HG02840 (cell line): ENCODE data around the gene ABCG4.
"Not testable (repeated sequence)": the region's sequence is repeated elsewhere in the genome, so short reads cannot be mapped to it uniquely, and the experiment has no call there.

Experiments used
- ATAC-seq: cut with Tn5 transposase; IDR thresholded peaks from one replicate; pipeline ENCODE4 v1.9.1; 2021; ENCODE audit warnings: mild to moderate bottlenecking, moderate library complexity, moderate number of reproducible peaks; ENCODE audit not compliant: unreplicated experiment, low FRiP score

The ABCG4 gene

DNA sequence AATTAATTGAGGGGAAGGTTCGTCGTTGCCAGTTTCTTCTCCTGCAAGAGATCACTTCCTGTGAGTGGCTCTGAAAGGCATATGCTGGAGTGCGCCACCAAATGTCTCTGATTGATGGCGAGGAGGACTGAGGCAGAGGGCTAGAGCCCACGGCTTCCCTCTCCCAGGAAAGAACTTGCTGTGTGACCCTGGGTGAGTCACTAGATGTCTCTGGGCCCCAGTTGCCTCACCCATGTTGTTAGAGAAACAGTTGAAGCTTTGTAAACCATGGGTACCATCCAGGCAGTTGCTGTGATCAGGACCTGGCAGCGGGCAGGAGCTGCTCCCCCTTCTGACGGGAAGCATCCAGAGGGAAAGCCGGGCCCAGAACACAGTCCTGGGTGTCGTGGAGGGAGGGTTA is 3.2 kb downstream of the ABCG4 start:
- ATAC-seq, result no peak

DNA sequence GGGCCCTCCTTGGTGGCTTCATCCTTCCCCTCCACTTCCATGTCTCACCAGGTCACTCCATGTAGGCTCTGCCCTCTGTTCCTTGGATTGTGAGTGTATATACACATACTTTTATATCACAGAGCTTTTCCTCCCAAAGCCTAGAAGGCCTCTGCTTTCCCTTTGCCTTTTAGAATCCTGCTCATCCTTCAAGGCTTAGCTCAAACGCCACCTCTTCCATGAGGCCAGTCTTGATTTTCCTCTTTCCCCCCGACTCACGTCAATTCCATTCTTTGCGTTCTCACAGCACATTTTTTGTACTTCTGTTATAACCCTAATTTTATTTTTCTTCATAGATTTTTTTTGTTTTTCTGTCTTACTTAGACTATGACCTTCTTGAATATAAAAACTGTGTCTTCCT is 3.8 kb downstream of the ABCG4 start:
- no peak for ATAC-seq

DNA sequence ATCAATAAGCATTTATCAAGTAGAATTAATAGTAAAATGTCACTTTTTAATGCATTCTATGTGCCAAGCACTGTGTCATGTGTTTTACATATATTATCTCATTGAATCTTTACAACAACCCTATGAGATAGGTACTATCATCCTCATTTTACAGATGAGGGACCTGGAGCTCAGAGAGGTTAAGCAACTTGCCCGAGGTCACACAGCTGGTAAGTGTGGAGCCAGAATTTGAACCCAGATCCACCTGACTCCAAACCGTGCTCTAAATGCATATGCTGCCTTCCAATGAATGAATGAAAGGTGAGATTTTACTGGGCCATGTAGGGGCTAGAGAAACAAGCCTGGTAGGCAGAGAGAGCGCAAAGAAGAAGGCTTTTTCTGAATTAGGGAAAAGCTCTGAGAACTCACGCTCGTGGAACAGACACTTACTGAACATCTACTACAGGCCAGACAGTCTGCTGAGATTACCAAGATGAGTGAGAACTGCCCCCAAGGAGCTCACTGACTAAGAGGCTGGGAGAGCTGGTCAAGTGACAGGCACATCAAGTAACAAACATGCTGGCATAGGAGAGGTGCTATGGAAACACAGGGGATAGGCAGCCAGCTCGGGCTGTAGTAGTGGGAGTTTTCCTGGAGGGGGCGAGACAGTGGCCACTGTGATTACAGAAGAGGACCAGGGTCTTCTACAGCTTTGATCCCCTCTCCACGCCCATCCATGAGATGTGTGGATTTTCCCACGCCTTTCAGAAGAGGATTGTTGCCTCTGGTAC is 4.4 kb downstream of the ABCG4 start:
- no peak for ATAC-seq

DNA sequence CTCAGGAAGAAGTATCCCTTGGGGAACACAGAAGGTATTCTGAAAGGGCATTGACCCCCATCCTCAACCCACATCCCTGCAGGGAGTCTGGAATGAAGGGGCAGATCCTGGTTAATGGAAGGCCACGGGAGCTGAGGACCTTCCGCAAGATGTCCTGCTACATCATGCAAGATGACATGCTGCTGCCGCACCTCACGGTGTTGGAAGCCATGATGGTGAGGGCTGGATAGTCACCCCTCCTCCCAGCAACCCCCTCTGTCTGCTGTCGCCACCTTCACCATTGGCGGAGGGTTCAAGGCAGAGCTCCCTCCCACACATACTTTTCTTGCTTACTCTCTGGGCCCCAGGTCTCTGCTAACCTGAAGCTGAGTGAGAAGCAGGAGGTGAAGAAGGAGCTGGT is 5.3 kb downstream of the ABCG4 start:
- ATAC-seq, result no peak

DNA sequence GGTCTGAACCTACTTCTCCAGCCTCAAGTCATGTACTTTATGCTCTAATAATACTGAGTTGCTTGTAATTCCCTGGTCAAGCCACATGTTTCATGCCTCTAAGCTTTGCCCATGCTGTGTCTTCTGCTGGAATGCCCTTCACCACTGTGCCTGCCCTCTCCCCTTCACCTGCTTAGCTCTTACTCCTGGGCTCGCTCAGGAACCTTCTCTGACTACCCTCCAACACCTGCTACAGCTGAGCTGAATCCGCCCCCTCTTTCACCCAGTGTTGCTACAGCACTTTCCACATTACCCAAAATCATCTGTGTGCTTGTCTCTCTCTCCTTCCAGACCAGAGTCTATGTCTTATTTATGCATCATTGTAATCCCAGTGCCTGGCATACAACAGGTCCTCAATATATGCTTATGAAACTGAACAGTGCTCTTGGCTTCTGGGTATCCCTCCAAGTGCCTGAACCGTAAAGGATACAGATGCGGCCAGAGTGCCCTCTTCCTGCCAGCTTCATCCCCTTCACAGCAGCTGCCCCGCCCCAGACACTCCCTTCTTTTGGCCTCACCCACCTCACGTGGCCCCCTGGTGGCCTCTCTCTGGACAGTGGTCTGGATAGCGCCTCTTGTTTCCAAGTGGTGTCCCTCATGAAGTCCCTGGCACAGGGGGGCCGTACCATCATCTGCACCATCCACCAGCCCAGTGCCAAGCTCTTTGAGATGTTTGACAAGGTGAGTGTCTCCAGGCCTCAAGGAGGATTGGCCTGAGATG is 7.1 kb downstream of the ABCG4 start:
- no peak for ATAC-seq

DNA sequence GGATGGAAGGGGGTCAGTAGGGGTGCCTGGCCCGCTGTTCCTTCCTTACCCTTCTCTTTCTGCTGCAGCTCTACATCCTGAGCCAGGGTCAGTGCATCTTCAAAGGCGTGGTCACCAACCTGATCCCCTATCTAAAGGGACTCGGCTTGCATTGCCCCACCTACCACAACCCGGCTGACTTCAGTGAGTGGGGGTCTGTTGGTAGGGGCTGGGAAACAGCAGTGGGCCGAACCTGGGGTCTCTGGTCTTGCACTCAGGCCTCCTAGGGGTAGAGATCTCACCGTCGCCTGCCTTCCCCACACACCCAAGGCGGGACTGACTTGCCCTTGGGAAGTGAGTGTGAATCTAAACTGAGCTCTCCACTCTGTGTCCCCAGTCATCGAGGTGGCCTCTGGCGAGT is 7.6 kb downstream of the ABCG4 start:
- no peak for ATAC-seq

DNA sequence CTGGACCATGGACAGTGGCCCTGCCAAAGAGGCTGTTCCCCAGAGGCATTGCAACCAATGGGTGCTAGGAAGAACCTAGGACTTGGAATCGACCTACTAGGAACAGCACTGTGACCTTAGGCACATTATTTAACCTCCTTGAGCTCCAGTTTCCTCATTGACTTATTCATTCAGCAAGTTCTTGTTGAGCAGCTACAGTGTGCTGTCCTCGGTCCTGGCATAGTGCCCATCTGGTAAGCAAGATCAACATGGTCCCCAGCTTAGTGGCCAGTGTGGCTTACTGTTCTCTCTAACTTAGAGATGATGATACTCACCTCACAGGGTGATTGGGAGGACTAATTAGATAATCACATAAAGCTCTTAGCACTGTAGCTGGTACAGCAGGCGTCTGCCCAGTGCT is 8.2 kb downstream of the ABCG4 start:
- ATAC-seq, result no peak

DNA sequence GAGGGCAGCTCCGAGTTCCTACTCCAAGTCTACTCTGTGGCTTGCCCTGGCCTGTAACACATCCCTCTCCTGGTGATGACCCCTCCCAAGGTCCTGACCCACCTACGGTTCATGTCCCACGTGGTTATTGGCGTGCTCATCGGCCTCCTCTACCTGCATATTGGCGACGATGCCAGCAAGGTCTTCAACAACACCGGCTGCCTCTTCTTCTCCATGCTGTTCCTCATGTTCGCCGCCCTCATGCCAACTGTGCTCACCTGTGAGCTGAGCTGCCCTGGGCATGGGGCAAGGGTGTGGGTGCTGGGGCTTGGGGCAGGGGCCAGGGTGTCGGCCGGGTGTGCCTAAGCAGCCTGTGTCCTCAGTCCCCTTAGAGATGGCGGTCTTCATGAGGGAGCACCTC is 9.6 kb downstream of the ABCG4 start:
- no peak for ATAC-seq

DNA sequence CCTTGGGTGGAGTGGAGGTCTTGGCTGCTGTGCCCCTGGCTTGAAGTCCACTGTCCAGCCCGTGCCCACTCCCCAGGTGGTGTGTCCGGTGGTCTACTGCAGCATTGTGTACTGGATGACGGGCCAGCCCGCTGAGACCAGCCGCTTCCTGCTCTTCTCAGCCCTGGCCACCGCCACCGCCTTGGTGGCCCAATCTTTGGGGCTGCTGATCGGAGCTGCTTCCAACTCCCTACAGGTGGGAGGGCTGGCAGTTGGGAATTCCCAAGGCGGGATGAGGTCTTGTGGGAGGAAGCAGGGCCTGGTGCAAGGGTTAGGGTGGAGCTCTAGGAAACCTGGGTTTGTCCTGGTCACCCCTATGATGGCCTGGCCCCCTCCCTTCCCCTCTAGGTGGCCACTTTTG is 11.3 kb downstream of the ABCG4 start:
- no peak for ATAC-seq

DNA sequence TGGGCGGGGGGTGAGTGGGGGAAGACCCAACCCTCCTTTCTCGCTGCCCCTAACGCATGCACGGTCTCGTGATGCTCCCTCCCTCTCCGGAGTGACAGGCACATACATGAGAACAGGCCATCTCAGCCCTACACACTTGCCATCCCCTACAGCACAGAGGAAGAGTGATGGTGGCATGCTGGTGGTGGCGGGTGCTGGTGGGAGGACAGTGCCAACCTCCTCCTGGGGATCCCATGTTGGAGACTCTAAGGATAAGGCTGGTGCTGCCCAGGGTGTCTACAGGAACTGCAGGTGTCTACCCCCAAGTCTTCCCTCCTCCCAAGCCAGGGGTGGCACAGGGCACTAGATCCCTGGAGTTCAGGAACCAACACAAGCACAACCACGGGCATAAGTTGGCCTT is 13.0 kb downstream of the ABCG4 start:
- no peak for ATAC-seq

DNA sequence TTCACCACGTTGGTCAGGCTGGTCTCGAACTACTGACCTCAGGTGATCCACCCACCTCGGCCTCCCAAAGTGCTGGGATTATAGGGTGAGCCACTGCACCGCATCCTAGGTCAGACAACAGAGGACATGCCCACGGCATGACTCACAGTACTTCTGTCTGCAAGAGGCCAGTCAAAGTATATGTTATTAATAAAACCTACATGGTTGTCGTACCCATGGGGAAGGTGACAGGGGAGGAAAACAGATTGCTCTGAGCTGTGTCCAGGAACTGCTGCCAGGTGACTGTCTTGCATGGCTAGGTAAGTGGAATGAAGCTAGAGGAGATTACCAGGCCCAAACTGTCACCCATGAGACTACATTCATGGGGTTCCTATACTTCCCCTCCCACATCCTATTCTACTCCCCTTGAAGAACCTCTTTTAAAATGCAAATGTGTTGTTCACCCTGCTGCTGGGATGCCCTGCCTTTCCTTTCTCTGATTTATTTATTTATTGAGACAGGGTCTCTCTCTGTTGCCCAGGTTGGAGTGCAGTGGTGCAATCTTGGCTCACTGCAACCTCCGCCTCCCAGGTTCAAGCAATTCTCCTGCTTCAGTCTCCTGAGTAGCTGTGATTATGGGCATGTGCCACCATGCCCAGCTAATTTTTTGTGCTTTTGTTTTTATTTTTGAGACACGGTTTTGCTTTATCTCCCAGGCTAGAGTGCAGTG is 17.7 kb downstream of the ABCG4 start:
- no peak for ATAC-seq

DNA sequence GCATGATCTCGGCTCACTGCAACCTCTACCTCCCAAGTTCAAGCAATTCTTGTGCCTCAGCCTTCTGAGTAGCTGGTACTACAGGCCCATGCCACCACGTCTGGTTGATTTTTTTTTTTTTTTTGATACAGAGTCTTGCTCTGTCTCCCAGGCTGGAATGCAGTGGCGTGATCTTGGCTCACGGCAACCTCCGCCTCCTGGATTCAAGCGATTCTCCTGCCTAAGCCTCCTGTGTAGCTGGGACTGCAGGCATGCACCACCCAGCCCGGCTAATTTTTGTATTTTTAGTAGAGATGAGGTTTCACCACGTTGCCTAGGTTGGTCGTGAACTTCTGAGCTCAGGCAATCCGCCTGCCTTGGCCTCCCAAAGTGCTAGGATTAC is 18.2 kb downstream of the ABCG4 start:
- not testable (repeated sequence) for ATAC-seq

DNA sequence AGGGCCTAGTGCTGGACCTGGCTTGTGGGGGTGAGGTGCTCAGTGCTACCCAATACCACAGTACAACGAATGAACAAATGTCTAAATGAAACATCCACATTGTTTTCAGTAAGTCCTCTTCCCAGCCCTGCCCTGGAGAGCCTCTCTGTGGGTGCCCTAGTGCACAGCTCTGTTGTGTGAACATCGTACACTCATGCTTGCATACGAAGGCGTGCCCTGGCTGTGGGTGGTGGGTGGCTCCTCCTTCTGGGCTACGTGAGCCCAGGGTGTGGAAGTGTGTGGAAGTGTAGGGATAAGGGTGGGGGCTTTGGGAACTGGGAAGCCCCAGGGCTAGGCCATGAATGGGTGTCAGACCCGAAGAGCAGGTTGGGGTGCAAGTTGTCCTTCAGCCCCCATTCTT is 19.1 kb downstream of the ABCG4 start:
- ATAC-seq, result no peak

DNA sequence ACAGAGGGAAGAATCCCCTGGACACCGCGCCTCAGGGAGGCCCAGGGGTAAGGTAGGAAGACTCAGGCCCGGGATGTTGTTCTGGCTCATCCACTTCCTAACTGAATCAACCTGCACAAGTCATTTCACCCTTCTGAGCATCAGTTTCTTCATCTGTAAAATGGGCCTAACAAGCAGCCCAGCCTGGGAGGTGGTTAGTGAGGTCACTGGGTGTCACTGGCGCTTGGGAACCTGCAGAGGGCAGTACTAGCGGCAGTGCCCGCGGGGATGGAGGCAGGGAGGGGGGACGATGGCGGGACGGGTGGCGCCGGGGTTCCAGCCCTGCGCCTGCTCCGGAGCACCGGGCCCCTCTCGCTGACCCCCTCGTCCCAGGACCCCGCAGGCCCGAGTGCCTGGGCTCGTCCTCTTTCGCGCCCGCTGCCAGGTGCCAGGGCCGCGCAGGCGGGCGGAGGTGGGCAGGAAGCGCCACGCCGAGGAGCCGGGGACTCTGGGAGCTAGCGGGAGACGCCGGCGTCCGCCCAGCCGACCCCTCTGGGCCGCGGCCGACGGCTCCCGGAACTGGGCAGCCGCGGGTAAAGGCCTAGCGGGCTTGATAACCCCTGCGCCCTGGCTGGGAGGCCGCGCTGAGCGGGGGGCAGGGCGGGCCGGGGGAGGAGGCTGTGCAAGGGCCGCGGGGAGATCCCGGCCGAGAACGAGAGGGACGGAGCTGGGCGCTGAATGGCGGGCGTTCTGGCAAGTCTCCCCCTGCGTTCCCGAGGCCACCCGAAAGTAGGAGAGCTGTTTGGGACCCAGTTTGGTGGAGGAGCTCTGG is 19.8 kb downstream of the ABCG4 start, which contains the start of gene NLRX1:
TSS of gene NLRX1 (plus strand) at position 255 of the 811 bp plus-strand sequence. CDS start 2,679 bp downstream, outside the sequence.
- ATAC-seq, result peak; percentile 76

DNA sequence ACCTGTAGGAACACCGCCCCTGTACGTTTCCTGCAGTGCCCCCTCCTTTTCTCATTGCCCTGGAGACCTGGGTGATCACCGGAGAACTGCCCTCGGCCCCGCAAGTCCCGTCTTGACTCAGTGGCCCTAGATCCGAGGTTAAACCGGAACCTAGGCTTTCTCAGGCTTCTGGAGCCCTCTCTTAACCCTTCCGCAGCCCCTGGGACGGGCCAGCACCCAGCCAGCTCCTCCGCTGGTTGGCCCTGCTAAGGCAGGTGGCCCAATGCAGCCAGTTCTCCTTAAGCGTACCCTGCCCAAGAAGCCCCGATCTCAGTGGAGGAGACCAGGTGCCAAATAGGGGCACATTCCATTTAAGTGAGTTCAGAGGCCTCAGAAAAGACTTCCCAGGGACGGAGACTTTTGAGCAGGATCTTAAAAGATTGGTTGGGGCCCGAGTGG is 20.4 kb downstream of the ABCG4 start:
- no peak for ATAC-seq

DNA sequence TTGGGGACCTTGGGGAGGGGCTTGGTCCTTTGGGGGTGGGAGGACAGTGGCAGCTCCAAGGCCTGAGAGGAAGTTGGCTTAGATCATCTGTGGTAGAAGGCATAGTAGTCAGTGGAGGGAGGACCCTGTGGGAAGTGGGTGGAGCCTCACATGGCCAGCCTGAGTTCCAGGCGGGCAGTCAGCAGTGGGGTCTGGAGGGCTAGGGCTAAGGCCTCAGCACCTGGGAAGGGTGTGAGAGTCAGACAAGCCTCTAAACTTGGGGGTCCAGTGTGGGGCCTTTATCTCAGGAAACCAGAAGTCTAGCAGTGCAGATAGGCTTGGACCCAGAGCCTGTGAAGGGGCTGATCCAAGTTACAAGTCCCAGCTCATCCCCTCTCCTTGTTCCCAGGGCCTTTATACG is 23.7 kb downstream of the ABCG4 start:
- no peak for ATAC-seq

DNA sequence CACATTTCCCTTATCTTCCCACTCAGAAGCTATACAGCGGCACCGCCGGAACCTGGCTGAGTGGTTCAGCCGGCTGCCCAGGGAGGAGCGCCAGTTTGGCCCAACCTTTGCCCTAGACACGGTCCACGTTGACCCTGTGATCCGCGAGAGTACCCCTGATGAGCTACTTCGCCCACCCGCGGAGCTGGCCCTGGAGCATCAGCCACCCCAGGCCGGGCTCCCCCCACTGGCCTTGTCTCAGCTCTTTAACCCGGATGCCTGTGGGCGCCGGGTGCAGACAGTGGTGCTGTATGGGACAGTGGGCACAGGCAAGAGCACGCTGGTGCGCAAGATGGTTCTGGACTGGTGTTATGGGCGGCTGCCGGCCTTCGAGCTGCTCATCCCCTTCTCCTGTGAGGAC is 24.6 kb downstream of the ABCG4 start:
- no peak for ATAC-seq

DNA sequence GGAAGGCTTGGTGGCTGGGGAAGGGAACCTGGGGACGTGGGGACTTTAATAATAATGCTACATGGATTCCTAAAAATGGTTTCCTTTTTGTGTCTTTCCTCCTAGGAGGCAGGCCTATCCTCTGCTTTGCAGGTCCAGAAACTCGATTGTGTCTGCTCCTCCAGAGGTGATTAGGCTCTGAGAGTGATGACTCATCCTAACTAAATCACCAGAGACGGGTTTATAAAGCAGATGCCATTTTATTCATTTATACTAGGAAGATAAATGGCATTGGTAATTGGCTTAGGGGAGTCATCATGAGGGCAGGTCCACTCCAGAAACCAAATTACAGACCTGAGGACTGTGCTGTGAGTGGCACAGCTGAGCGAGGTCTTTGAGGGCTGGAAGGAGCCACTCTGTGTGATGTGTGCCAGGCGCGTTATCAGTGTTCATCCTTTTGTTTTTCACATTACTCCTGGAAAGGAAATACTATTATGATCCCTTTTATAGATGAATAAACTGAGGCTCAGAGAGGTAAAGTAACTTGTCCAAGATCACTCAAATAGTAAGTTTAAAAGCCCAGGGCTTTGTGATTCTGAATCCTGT is 26.7 kb downstream of the ABCG4 start:
- no peak for ATAC-seq

DNA sequence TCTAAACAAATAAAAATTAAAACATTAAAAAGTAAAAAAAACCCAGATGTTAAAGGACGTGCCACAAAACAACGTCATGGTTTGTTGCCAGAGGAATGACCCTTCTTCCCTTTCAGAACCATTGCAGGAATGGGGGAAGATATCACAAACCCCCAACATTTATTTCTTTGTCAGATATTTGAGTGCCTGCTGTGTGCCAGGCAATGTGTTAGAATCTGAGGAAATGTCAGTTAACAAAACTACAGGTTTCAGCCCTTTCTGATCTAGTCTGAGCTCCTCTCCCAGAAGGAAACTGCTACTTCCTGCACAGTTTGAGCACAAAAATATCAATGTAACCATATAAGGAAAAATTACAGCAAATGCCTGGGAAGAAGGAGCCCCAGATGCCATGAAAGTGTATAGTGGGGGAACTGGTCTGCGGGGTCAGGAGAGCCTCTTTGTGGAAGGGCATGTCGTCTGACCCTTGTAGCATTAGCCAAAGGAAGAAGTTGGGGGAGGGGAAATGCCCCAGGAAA is 29.4 kb downstream of the ABCG4 start:
- ATAC-seq, result no peak

DNA sequence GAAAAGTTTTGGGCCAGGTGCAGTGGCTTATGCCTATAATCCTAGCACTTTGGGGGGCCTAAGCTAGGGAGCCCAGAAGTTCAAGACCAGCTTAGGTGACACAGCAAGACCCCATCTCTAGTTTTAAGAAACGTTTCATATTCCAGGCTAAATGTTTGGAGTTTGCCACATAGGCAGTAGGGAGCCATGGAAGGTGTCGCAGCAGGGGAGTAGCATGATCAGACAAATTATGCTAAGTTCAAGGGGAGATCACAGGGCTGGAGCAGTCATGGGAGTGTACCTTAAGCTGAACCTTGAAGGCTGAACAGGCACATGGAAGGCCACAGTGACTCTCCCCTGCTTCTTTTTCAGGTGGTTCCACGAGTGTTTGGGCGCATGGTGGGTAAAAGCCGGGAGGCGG is 30.5 kb downstream of the ABCG4 start:
- ATAC-seq, result no peak
